Activated CD4-positive, alpha-beta T cell treated with anti-CD3 and anti-CD28 coated beads for 1 hour (primary cell): Measurements from ENCODE around the gene TRIM65.
"Not testable (repeated sequence)": the region's sequence is repeated elsewhere in the genome, so short reads cannot be mapped to it uniquely, and the experiment has no call there.

Source experiments
- DNase-seq: peaks from one replicate; pipeline ENCODE4 v3.0.0-alpha.2; 2020

Gene TRIM65

GRCh38 chr17:75874323-75875181 is 22.2 kb downstream of the TRIM65 start:
- no peak for DNase-seq

GRCh38 chr17:75873587-75874322 is 23.0 kb downstream of the TRIM65 start:
- DNase-seq: no peak

- peak; percentile 40 for DNase-seq
Measured at GRCh38 chr17:75872434-75873351, 24.1 kb downstream of the TRIM65 start.

GRCh38 chr17:75870228-75870627 is 26.5 kb downstream of the TRIM65 start:
- DNase-seq: not testable (repeated sequence)

- no peak for DNase-seq
Measured at GRCh38 chr17:75869282-75870141, 27.2 kb downstream of the TRIM65 start.

GRCh38 chr17:75868730-75869281 is 27.9 kb downstream of the TRIM65 start:
- DNase-seq: not testable (repeated sequence)

- DNase-seq: not testable (repeated sequence)
Measured at GRCh38 chr17:75865404-75866188, 31.2 kb downstream of the TRIM65 start.

GRCh38 chr17:75864887-75865286 is 31.9 kb downstream of the TRIM65 start:
- not testable (repeated sequence) for DNase-seq

GRCh38 chr17:75864448-75864871 is 32.3 kb downstream of the TRIM65 start:
- no peak for DNase-seq

GRCh38 chr17:75861927-75862317 is 34.8 kb downstream of the TRIM65 start:
- no peak for DNase-seq

GRCh38 chr17:75859358-75859757 is 37.4 kb downstream of the TRIM65 start:
- not testable (repeated sequence) for DNase-seq

GRCh38 chr17:75856062-75856756 is 40.5 kb downstream of the TRIM65 start:
- no peak for DNase-seq

- peak; percentile 94 for DNase-seq
Measured at GRCh38 chr17:75855310-75856061, 41.3 kb downstream of the TRIM65 start, which contains the start of gene WBP2. Gene WBP2 (minus strand): TSS chr17:75855335. CDS start chr17:75855297, 38 bp downstream.

GRCh38 chr17:75854881-75855309 is 41.9 kb downstream of the TRIM65 start:
- DNase-seq: no peak

GRCh38 chr17:75854101-75854748 is 42.5 kb downstream of the TRIM65 start:
- DNase-seq: no peak

GRCh38 chr17:75853433-75853832 is 43.3 kb downstream of the TRIM65 start:
- DNase-seq: no peak

GRCh38 chr17:75851693-75851991 is 45.1 kb downstream of the TRIM65 start:
- DNase-seq: not testable (repeated sequence)

- DNase-seq: no peak
Measured at GRCh38 chr17:75850928-75851692, 45.6 kb downstream of the TRIM65 start.
